ENCODE data around the gene HDAC2. TPM values are rescaled to one million over a fixed set of nuclear protein-coding genes. Genes with fewer than 3 reads are reported as not detected.

The HDAC2 gene
- total RNA-seq, 1 experiment from 2014 or later = 66.0 TPM

DNA sequence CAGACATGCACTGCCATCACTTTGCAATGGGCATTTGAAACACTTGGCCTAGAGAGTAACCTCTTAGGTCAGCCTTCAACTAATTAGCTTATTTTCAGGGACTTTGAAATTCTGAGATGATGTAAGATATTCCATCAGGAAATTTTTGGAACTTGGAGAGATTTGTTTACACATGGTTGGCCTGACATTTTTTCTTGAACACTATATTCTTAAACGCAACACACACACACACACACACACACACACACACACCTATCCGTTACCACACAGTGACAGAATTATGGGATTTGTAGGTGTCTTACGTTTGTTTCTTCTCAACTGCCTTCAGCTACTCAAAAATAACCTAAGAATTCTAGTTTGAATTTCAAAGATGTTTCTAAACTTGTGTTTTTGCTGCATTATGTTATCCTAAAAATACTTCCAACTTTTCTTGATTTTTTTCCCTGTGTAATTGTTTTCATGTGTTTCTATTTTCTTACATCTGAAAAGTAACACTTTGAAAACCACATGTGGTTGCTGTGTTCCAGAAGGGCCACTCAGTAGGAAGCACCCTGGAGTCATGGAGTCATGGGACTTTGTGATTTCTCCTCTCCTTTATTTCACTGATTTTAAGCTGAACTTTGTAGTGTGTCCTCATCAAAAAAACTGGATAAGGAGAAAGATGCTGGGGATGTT is 81.9 kb downstream of the HDAC2 start:
- DNase-seq (ENCODE audit: low read depth, low spot score) = no peak
- in situ Hi-C loops (cut with HindIII; ENCODE audit: low pct_unique_long_range_greater_than_20kb, low sequenced_read_pairs) = no loop called here

DNA sequence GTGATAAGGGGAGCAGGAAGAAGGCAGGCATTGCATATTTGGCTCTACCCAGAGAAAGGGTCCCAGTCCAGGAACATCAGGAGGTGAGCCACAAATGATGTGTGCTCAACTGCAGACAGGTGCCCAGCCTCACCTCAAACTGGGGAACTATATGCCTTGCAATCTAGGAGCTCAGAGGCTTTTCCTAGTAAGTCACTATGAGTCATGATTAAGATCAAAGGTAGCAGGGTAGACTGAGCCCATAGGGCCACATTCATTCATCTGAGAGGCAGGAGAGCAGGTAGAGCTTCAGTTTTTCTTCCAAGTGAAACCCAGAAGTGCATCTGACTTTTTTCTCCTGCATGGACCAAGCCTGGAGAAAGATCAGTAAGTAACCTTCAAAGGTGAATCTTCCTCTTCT is 82.5 kb downstream of the HDAC2 start:
- DNase-seq (ENCODE audit: low read depth, low spot score) = no peak
- in situ Hi-C loops (cut with HindIII; ENCODE audit: low pct_unique_long_range_greater_than_20kb, low sequenced_read_pairs) = no loop called here

DNA sequence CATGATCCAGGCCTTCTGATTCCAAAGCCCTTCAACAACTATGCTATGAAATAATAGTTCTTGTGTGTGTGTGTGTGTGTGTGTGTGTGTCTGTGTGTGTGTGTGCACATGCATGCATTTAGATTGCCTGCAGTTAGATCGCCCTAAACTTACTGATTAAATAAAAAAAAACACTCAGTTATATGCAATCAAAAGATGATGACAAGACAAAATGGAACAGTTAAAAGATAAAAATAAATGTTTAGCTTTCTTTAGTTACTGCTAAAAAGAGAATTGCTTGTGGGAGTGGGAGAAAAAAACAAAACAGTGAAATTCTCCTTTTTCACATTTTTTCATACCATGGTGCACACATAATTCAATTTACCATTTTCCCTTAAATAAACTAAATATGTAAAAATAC is 84.4 kb downstream of the HDAC2 start:
- in situ Hi-C loops (cut with HindIII; ENCODE audit: low pct_unique_long_range_greater_than_20kb, low sequenced_read_pairs) = no loop called here

DNA sequence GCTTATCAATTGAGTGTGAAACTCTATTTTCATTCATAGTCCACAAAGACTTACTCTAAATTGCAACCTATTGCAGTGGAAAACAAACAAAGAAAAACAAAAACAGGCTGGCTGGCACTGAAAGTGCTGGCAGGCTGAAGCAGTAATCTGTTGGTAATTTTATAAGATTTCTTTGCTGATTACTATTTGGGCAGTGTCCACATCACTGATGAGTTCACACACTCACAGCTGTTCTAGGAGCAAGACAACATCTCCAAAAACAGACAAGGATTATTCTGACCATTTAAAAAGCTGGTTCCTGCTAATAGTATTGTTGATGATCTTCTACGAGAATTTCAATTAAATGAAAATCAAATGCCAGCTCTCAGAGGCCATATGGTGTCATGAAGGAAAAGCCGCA is 86.9 kb downstream of the HDAC2 start:
- no peak for DNase-seq (ENCODE audit: low read depth, low spot score)
- in situ Hi-C loops (cut with HindIII; ENCODE audit: low pct_unique_long_range_greater_than_20kb, low sequenced_read_pairs) = no loop called here

More for the DNA sequence above, 84.4 kb downstream of the HDAC2 start:
- DNase-seq (ENCODE audit: low read depth, low spot score) = no peak

Other genes starting within 250 kb of the HDAC2 start
- gene MARCKS, start 113.8 kb downstream of the HDAC2 start, total RNA-seq (2014; rRNA removed; shearing (Covaris generic)) = 50.7 and 55.4 TPM in 2 replicates